Thoracic aorta (tissue), 2 donors: ENCODE data around the gene ATRNL1. TPM values are rescaled to one million over a fixed set of nuclear protein-coding genes. Genes with fewer than 3 reads are reported as not detected.

Source experiments
- ATAC-seq: fragments of 150-250 bp; one replicate; pipeline ENCODE4 v1.8.0; 2017; ENCODE audit warnings: low read depth; ENCODE audit not compliant: insufficient number of reproducible peaks, low FRiP score
- DNase-seq: peaks from one replicate; pipeline ENCODE4 v3.0.0-alpha.2; 2020; ENCODE audit warnings: low spot score
- H3K27ac ChIP-seq, 2 donors: fragments of 200-600 bp; sonication (generic); 1 replicate in 1 of 2; 2 replicates in 1 of 2; pipeline ENCODE4 v1.5.1; 2016; ENCODE audit warnings: mild to moderate bottlenecking in 2 of 2, moderate library complexity in 2 of 2
- H3K27me3 ChIP-seq: fragments of 200-600 bp; sonication (generic); replicated peaks from 2 replicates; pipeline ENCODE4 v1.6.0; 2016; ENCODE audit warnings: mild to moderate bottlenecking; ENCODE audit not compliant: insufficient read depth
- H3K36me3 ChIP-seq: fragments of 200-600 bp; sonication (generic); one replicate; pipeline ENCODE4 v1.5.1; 2016
- H3K4me1 ChIP-seq, 2 donors: fragments of 200-600 bp; sonication (generic); 1 replicate in 1 of 2; 2 replicates in 1 of 2; pipeline versions ENCODE4 v1.5.1 to v1.6.0; 2016; ENCODE audit warnings: low read depth in 2 of 2, mild to moderate bottlenecking in 1 of 2; ENCODE audit not compliant: control insufficient read depth in 1 of 2
- H3K4me3 ChIP-seq: fragments of 200-600 bp; sonication (generic); 2 replicates; pipeline ENCODE4 v1.5.1; 2016; ENCODE audit warnings: mild to moderate bottlenecking
- H3K9me3 ChIP-seq: fragments of 200-600 bp; sonication (generic); 2 replicates; pipeline ENCODE4 v1.5.1; 2016
- total RNA-seq, 2 donors: library from RNA; depleted of rRNA; stranded (reverse); fragments of >200 nt; gene quantifications; one replicate each; pipeline versions ENCODE4 v1.1.0 to v1.2.3, GENCODE V29; 2016
- TF ChIP-seq, protein P1 (sequence below): fragments of 200-600 bp; sonication (generic); IDR thresholded peaks from one replicate; pipeline ENCODE4 v1.5.1; 2019; ENCODE audit warnings: antibody characterized with exemption

The ATRNL1 gene
- total RNA-seq, 2 donors from 2014 or later: 24.6 to 57.4 TPM

GRCh38 chr10:115957786-115958442, 864.7 kb downstream of the ATRNL1 start:
- Histone ChIP-seq H3K27ac (no peak overlapping the region), H3K27me3 (no peaks in the 10 kb centered on the region), H3K36me3 (no peaks in the 10 kb centered on the region), H3K9me3 (no peaks in the 10 kb centered on the region), H3K4me3 (no peak overlapping the region), H3K4me1 (peaks cover 0 to 18% of the 10 kb centered on the region in 2 donors)
- DNase-seq: no peak
- ATAC-seq: no peak
- TF ChIP-seq, protein P1, sequence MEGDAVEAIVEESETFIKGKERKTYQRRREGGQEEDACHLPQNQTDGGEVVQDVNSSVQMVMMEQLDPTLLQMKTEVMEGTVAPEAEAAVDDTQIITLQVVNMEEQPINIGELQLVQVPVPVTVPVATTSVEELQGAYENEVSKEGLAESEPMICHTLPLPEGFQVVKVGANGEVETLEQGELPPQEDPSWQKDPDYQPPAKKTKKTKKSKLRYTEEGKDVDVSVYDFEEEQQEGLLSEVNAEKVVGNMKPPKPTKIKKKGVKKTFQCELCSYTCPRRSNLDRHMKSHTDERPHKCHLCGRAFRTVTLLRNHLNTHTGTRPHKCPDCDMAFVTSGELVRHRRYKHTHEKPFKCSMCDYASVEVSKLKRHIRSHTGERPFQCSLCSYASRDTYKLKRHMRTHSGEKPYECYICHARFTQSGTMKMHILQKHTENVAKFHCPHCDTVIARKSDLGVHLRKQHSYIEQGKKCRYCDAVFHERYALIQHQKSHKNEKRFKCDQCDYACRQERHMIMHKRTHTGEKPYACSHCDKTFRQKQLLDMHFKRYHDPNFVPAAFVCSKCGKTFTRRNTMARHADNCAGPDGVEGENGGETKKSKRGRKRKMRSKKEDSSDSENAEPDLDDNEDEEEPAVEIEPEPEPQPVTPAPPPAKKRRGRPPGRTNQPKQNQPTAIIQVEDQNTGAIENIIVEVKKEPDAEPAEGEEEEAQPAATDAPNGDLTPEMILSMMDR: no peak

DNA sequence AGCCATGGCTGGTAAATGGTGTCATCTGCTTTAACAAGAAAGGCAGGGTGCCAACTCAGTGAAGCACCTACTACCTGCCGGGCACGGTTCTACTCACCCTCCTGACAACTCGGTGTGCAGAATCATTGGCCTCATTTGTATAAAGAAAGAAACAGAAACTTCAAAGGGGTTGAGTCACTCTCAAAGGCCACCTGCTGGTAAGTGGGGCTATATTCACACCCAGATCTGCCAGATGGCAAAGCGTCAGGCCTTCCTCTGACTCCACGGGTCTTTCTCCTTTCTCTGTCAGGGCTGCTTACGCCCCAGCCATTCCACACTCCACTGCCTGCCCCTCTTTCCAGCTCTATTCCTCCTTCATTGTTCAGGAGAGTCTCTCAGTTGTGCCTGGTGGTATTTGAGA, 870.7 kb downstream of the ATRNL1 start:
- Histone ChIP-seq H3K4me3 (no peak overlapping the region), H3K36me3 (no peaks in the 10 kb centered on the region), H3K27me3 (no peaks in the 10 kb centered on the region), H3K4me1 (peaks cover 0 to 22% of the 10 kb centered on the region in 2 donors), H3K27ac (no peak overlapping the region), H3K9me3 (no peaks in the 10 kb centered on the region)
- TF ChIP-seq, protein P1: no peak
- DNase-seq: no peak
- no peak for ATAC-seq

DNA sequence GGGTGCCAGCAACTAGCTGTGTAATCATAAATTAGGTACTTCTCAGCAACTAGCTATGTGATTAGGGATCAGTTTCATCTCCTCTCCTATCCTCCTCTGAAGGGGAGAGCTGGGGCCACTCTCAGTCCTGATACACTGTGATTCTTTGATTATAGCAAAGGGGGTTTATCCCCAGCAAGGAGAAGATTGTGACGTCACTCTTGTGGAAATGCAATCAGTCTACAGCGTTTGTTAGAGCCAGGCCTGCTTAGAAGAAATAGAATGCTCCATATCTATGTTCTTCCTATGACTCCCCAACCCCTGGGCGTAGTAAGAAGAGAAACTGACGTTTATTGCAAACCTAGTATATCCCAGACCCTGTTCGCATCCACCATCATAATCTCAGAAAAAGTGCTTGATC, 871.7 kb downstream of the ATRNL1 start:
- Histone ChIP-seq H3K4me3 (no peak overlapping the region), H3K36me3 (no peaks in the 10 kb centered on the region), H3K9me3 (no peaks in the 10 kb centered on the region), H3K27me3 (no peaks in the 10 kb centered on the region), H3K27ac (no peak overlapping the region), H3K4me1 (peaks cover 0 to 22% of the 10 kb centered on the region in 2 donors)
- DNase-seq (no peak), ATAC-seq (no peak)
- TF ChIP-seq, protein P1: no peak

DNA sequence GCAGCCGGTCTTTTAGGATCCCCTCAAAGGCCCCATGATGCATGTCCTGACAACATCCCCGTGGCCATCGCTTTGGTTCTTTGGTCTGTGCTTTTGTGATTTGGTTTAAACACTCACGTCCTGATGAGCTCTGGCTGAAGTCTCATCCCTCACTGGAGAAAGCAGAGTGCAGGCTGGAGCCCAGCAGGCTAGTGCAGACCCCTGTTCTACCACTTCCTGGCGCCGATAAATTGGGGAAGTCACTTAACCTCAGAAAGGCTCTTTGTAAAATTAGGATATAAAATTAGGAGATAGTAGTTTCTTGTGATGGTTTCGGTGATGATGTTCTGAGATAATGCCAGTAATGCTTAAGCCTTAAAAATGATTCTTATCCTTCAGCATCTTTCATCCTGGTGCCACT, 872.2 kb downstream of the ATRNL1 start:
- no peak for ATAC-seq

DNA sequence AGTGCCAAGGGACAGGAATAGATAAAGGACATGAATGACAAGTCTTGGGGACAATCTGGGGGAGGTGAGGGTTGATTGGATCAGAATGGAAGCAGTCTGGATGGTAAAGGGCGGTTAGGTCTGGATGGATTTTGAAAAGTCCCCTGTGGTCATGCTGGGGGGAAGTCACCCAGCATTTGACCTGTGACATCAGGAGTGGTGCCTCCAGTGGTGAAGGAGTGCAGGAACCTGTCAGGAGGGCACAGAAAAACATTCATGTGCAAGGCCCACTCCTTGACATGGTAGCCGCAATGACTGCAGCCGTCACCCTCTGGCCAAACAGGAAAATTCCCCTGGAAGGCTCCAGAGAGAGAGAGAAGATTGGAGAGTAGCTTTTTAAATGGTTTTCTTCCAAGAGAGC, 875.1 kb downstream of the ATRNL1 start:
- no peaks in the 10 kb centered on the region for H3K27me3 ChIP-seq
- DNase-seq (no peak), ATAC-seq (no peak)
- H3K27ac ChIP-seq: no peak overlapping the region
- peaks cover 0 to under 1% of the 10 kb centered on the region in 2 donors for H3K4me1 ChIP-seq
- H3K9me3 ChIP-seq: no peaks in the 10 kb centered on the region
- TF ChIP-seq, protein P1: no peak
- H3K36me3 ChIP-seq: no peaks in the 10 kb centered on the region
- no peak overlapping the region for H3K4me3 ChIP-seq

More for the DNA sequence above, 872.2 kb downstream of the ATRNL1 start:
- H3K27ac ChIP-seq: no peak overlapping the region
- no peaks in the 10 kb centered on the region for H3K9me3 ChIP-seq
- H3K27me3 ChIP-seq: no peaks in the 10 kb centered on the region
- H3K4me1 ChIP-seq: peaks cover 0 to 22% of the 10 kb centered on the region in 2 donors
- no peaks in the 10 kb centered on the region for H3K36me3 ChIP-seq
- H3K4me3 ChIP-seq: no peak overlapping the region
- TF ChIP-seq, protein P1: no peak
- DNase-seq: no peak
